ENCODE measurements around the gene SPTBN1.

Gene SPTBN1

GRCh38 chr2:54667726-54668650 lies 211.9 kb downstream of the SPTBN1 start:
- H3K4me3 ChIP-seq (ENCODE audit: low read depth, low read length), result no peak overlapping the region
- DNase-seq (ENCODE audit: low read depth, low spot score), result no peak
- in situ Hi-C loops (cut with HindIII; ENCODE audit: low sequenced_read_pairs), result no loop called here
- TF ChIP-seq, protein P1, sequence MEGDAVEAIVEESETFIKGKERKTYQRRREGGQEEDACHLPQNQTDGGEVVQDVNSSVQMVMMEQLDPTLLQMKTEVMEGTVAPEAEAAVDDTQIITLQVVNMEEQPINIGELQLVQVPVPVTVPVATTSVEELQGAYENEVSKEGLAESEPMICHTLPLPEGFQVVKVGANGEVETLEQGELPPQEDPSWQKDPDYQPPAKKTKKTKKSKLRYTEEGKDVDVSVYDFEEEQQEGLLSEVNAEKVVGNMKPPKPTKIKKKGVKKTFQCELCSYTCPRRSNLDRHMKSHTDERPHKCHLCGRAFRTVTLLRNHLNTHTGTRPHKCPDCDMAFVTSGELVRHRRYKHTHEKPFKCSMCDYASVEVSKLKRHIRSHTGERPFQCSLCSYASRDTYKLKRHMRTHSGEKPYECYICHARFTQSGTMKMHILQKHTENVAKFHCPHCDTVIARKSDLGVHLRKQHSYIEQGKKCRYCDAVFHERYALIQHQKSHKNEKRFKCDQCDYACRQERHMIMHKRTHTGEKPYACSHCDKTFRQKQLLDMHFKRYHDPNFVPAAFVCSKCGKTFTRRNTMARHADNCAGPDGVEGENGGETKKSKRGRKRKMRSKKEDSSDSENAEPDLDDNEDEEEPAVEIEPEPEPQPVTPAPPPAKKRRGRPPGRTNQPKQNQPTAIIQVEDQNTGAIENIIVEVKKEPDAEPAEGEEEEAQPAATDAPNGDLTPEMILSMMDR (IDR thresholded peaks at IDR 0.05; ENCODE audit: low read depth, low read length), result no peak

GRCh38 chr2:54668711-54669110 lies 212.6 kb downstream of the SPTBN1 start:
- in situ Hi-C loops (cut with HindIII; ENCODE audit: low sequenced_read_pairs), result no loop called here
- no peak overlapping the region for H3K4me3 ChIP-seq (ENCODE audit: low read depth, low read length)
- no peak for DNase-seq (ENCODE audit: low read depth, low spot score)
- TF ChIP-seq, protein P1 (IDR thresholded peaks at IDR 0.05; ENCODE audit: low read depth, low read length), result no peak

DNA sequence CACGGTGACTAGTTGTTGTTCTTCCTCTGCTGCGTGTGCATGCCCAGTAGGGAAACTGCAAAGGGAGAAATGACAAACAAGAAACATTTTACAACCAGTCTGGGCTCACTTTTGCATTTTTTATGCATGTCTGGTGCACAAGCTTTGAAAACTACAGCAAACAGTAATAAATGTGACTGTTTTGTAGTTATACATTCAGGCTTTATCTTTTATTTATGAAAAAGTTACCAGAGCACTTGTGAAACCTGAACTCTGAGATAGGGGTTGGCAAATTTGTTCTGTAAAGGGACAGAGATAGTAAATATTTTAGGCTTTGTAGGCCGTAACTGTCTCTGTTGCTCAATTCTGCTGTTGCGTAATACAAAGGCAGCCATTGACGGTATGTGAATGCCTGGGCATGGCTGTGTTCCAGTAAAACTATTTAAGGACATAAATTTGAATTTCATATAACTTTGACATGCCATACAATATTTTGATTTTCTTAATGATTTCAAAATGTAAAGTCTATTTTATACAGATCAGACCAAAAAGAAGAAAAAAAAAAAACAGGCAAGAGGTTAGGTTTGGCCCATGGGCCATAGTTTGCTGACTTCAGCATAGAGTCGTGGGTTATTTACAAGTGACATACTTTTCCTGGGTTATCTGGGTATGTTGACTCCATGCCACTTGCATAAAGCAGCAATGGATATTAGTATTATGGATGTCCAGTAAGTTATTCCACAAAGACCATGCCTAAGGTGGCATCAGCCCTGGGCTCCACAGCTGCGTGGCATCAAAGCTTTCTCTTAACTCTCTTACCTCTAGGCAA lies 213.8 kb downstream of the SPTBN1 start:
- H3K4me3 ChIP-seq (ENCODE audit: low read depth, low read length), result no peak overlapping the region
- DNase-seq (ENCODE audit: low read depth, low spot score), result no peak
- TF ChIP-seq, protein P1 (IDR thresholded peaks at IDR 0.05; ENCODE audit: low read depth, low read length), result no peak
- in situ Hi-C loops (cut with HindIII; ENCODE audit: low sequenced_read_pairs), result no loop called here

DNA sequence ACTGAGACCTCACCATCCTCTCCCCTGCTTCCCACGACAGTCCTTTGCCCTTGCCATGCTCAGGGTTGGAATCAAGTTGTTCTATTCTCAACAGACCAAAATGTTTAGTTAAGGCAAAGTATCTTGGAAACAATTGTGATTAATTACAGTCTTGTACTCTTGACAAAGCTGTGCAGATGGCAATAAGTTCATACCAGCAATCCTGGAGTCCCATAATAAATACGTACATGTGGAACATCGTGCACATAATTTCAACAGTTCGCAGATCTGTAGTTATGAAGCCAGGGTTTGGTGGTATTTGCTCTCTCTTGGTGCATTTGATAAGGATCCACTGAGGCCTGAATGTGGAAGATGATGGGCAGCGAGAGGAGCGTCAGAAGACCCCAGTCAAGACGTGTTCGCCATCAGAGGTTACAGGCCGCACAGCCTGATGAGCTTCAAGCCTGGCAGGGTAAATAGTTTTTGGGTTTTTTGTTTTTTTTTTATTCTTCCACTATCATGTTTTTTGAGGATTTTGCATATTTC lies 214.4 kb downstream of the SPTBN1 start:
- in situ Hi-C loops (cut with HindIII; ENCODE audit: low sequenced_read_pairs), result no loop called here
- no peak overlapping the region for H3K4me3 ChIP-seq (ENCODE audit: low read depth, low read length)
- TF ChIP-seq, protein P1 (IDR thresholded peaks at IDR 0.05; ENCODE audit: low read depth, low read length), result no peak
- DNase-seq (ENCODE audit: low read depth, low spot score), result no peak

DNA sequence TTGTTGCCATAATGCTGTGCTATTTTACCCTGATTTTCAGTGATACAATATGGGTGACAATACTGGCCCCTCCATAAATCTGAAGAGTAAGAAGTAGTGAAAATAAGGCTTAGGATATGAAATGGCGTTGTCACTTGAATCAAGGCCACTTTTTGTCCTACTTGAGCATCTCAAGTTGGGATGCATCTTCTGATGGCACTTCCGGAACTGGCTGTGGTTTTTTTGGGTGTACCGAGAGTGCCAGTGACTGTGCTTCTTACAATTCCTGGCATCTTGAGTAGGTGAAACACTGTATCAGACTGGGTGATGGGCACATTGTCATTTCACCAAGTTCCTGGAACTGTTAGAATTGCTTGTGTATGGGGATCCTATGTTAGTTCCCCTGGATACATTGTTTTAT lies 214.9 kb downstream of the SPTBN1 start:
- in situ Hi-C loops (cut with HindIII; ENCODE audit: low sequenced_read_pairs), result no loop called here
- TF ChIP-seq, protein P1 (IDR thresholded peaks at IDR 0.05; ENCODE audit: low read depth, low read length), result no peak
- no peak for DNase-seq (ENCODE audit: low read depth, low spot score)
- no peak overlapping the region for H3K4me3 ChIP-seq (ENCODE audit: low read depth, low read length)

DNA sequence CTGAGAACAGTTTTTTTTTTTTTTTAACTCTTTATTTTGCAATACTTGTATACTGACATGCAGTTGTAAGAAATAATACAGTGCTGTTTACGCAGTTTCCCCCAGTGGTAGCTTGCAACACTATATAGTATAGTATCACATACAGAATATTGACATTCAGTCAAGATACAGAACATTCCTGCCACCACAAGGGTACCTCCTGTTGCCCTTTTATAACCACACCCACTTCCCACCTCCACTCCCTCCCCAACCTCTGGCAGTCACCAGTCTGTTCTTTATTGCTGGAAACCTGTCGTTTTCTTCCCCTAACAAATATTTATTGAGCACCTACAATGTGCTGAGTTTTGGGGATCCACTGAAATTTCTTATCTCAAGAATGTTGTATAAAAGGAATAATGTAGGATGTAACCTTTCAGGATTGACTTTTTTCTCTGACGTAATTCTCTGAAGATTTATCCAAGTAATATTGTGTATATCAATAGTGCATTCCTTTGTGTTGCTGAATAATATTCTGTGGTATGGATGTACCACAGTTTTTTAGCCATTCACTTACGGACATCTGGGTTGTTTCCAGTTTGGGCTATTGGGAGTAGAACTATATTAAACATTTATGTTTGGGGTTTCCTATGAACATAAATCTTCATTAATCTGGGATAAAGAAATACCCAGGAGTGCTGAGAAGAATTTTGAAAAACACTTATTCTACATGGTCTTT lies 215.9 kb downstream of the SPTBN1 start:
- in situ Hi-C loops (cut with HindIII; ENCODE audit: low sequenced_read_pairs), result no loop called here
- no peak for DNase-seq (ENCODE audit: low read depth, low spot score)
- H3K4me3 ChIP-seq (ENCODE audit: low read depth, low read length), result no peak overlapping the region
- TF ChIP-seq, protein P1 (IDR thresholded peaks at IDR 0.05; ENCODE audit: low read depth, low read length), result no peak

All from astrocyte of the spinal cord (primary cell).